ENCODE results near the gene HYOU1.

HYOU1 gene

GRCh38 chr11:119092880-119093842, 36.2 kb upstream of the HYOU1 start:
- DNase-seq (ENCODE audit: low read depth in 1 of 2, low spot score in 1 of 2), result peak in 1 of 2 experiments; percentile 36
- in situ Hi-C loops (cut with HindIII; ENCODE audit: low pct_unique_long_range_greater_than_20kb, low sequenced_read_pairs), result no loop called here
- no peak for TF ChIP-seq JUND (IDR thresholded peaks at IDR 0.05; ENCODE audit: low read depth)

- no peak for TF ChIP-seq JUND (IDR thresholded peaks at IDR 0.05; ENCODE audit: low read depth)
- DNase-seq (ENCODE audit: low read depth in 1 of 2, low spot score in 1 of 2), result peak in 1 of 2 experiments; percentile 46
- in situ Hi-C loops (cut with HindIII; ENCODE audit: low pct_unique_long_range_greater_than_20kb, low sequenced_read_pairs), result no loop called here
Measured at GRCh38 chr11:119091966-119092879, 35.2 kb upstream of the HYOU1 start.

GRCh38 chr11:119091178-119091577, 34.2 kb upstream of the HYOU1 start:
- in situ Hi-C loops (cut with HindIII; ENCODE audit: low pct_unique_long_range_greater_than_20kb, low sequenced_read_pairs), result no loop called here
- TF ChIP-seq JUND (IDR thresholded peaks at IDR 0.05; ENCODE audit: low read depth), result no peak
- DNase-seq (ENCODE audit: low read depth in 1 of 2, low spot score in 1 of 2), result no peak

- no peak for TF ChIP-seq JUND (IDR thresholded peaks at IDR 0.05; ENCODE audit: low read depth)
- no peak for DNase-seq (ENCODE audit: low read depth in 1 of 2, low spot score in 1 of 2)
- in situ Hi-C loops (cut with HindIII; ENCODE audit: low pct_unique_long_range_greater_than_20kb, low sequenced_read_pairs), result no loop called here
Measured at GRCh38 chr11:119089319-119089718, 32.3 kb upstream of the HYOU1 start.

GRCh38 chr11:119088406-119088805, 31.4 kb upstream of the HYOU1 start:
- in situ Hi-C loops (cut with HindIII; ENCODE audit: low pct_unique_long_range_greater_than_20kb, low sequenced_read_pairs), result no loop called here
- no peak for DNase-seq (ENCODE audit: low read depth in 1 of 2, low spot score in 1 of 2)
- TF ChIP-seq JUND (IDR thresholded peaks at IDR 0.05; ENCODE audit: low read depth), result no peak

- no peak for DNase-seq (ENCODE audit: low read depth in 1 of 2, low spot score in 1 of 2)
- no peak for TF ChIP-seq JUND (IDR thresholded peaks at IDR 0.05; ENCODE audit: low read depth)
- in situ Hi-C loops (cut with HindIII; ENCODE audit: low pct_unique_long_range_greater_than_20kb, low sequenced_read_pairs), result no loop called here
Measured at GRCh38 chr11:119087747-119088241, 30.8 kb upstream of the HYOU1 start.

- DNase-seq (ENCODE audit: low read depth in 1 of 2, low spot score in 1 of 2), result no peak
- in situ Hi-C loops (cut with HindIII; ENCODE audit: low pct_unique_long_range_greater_than_20kb, low sequenced_read_pairs), result no loop called here
- TF ChIP-seq JUND (IDR thresholded peaks at IDR 0.05; ENCODE audit: low read depth), result no peak
Measured at GRCh38 chr11:119087123-119087522, 30.1 kb upstream of the HYOU1 start.

- in situ Hi-C loops (cut with HindIII; ENCODE audit: low pct_unique_long_range_greater_than_20kb, low sequenced_read_pairs), result no loop called here
- no peak for DNase-seq (ENCODE audit: low read depth in 1 of 2, low spot score in 1 of 2)
- TF ChIP-seq JUND (IDR thresholded peaks at IDR 0.05; ENCODE audit: low read depth), result no peak
Measured at GRCh38 chr11:119085437-119085847, 28.4 kb upstream of the HYOU1 start.

GRCh38 chr11:119084663-119085436, 27.8 kb upstream of the HYOU1 start, which contains the start of gene HMBS:
TSS of gene HMBS (plus strand) at chr11:119084881. CDS start at chr11:119085034, 153 bp downstream.
- in situ Hi-C loops (cut with HindIII; ENCODE audit: low pct_unique_long_range_greater_than_20kb, low sequenced_read_pairs), result no loop called here
- no peak for TF ChIP-seq JUND (IDR thresholded peaks at IDR 0.05; ENCODE audit: low read depth)
- peak; percentile 83 to 98 for DNase-seq (ENCODE audit: low read depth in 1 of 2, low spot score in 1 of 2)

- DNase-seq (ENCODE audit: low read depth in 1 of 2, low spot score in 1 of 2), result no peak
- in situ Hi-C loops (cut with HindIII; ENCODE audit: low pct_unique_long_range_greater_than_20kb, low sequenced_read_pairs), result no loop called here
- no peak for TF ChIP-seq JUND (IDR thresholded peaks at IDR 0.05; ENCODE audit: low read depth)
Measured at GRCh38 chr11:119081682-119082260, 24.8 kb upstream of the HYOU1 start.

GRCh38 chr11:119078675-119079420, 21.8 kb upstream of the HYOU1 start:
- in situ Hi-C loops (cut with HindIII; ENCODE audit: low pct_unique_long_range_greater_than_20kb, low sequenced_read_pairs), result no loop called here
- no peak for DNase-seq (ENCODE audit: low read depth in 1 of 2, low spot score in 1 of 2)
- TF ChIP-seq JUND (IDR thresholded peaks at IDR 0.05; ENCODE audit: low read depth), result no peak
